HG02973 (cell line): ENCODE data around the gene ZNF541.
"Not testable (repeated sequence)": the region's sequence is repeated elsewhere in the genome, so short reads cannot be mapped to it uniquely, and the experiment has no call there.

Experiments
- ATAC-seq: cut with Tn5 transposase; IDR thresholded peaks from one replicate; pipeline ENCODE4 v1.9.1; 2021; ENCODE audit warnings: moderate library complexity; ENCODE audit not compliant: unreplicated experiment

ZNF541 gene

GRCh38 chr19:47601180-47601904 lies 28.4 kb upstream of the ZNF541 start:
- ATAC-seq, result no peak

- peak; percentile 89 for ATAC-seq
Measured at GRCh38 chr19:47600246-47601179, 27.6 kb upstream of the ZNF541 start.

DNA sequence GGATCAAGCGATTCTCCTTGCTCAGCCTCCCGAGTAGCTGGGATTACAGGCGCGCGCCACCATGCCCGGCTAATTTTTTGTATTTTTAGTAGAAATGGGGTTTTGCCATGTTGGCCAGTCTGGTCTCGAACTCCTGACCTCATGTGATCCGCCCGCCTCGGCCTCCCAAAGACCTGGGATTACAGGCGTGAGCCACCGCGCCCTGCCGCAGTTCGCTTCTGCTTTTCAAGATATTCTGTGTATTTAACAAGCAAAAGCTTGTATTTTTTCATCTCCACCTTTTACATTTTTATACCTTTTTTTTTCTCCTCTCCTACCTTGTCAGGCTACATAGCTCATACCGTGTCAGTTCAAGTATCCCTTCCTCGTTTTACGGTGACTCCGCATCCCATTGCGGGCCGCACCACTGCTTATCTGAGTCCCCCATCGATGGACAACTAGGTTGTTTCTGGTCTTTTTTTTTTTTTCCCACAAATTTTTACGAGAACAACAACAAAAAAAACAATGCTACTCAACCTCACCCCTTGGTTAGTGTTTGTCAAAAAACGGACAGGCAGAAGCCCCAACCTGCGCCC lies 26.8 kb upstream of the ZNF541 start:
- ATAC-seq, result not testable (repeated sequence)

DNA sequence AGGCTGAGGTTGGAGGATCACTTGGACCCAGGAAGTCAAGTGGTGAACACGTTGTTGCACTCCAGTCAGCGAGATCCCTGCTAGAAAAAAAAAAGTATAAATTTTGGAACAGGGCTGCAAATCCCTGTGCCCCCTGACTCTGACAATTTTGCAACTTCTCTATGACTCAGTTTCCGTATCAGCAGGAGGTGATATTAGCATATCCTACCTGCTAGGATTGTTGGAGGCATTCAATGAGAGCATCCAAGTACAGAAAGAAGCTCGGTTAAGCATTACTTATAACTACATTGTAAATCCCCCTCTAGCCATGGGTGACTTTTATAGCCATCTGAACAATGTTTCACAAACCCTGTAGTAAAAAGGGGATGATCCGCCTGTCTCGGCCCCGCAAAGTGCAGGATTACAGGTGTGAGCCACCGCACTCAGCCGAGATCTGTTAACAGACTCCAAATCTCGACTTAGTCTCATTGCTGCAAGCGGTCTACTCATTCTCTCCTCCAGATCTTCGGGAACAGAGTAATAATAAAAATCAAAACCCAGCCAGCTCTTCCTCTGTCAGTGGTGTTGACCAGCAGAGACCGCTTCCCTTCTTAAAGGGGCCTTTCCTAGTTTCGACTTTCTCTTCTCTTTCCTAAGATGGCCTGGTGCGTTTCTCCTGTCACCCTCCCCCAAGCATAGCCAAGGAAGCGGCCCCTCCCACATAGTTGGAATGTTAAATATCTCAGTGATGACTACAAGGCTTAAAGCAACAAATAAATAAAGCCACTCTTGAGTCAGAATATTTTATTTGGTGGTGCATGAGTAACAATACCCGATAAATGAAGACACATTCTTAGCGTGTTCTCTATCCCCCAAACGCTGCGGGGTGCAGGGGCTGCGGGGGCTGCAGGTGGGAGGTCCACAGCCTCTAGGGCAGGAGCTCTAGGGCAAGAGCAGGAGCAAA lies 25.7 kb upstream of the ZNF541 start:
- ATAC-seq, result no peak

- ATAC-seq, result no peak
Measured at GRCh38 chr19:47595944-47596343, 23.0 kb upstream of the ZNF541 start.

GRCh38 chr19:47593860-47594259 lies 20.9 kb upstream of the ZNF541 start:
- ATAC-seq, result no peak

DNA sequence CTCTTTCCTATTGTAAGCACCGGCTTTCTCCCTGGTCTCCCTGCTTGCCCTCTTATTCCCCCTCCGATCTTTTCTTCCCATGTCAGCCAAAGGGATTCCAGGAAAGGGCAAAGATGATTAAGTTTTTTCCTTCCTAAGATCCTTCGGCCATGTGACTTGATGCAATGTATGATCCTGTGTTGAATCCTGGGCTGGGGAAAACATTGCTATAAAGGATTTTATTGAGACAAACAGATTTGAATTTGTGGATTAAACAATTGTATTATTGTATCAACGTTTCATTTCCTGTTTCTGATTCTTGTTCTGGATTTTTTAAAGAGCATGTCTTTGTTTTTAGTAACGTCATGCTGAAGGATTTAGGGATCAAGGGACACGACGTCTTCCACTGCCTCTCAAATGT lies 16.9 kb upstream of the ZNF541 start:
- no peak for ATAC-seq

- no peak for ATAC-seq
Measured at GRCh38 chr19:47587295-47587694, 14.3 kb upstream of the ZNF541 start.

GRCh38 chr19:47583161-47583560 lies 10.2 kb upstream of the ZNF541 start:
- ATAC-seq, result not testable (repeated sequence)

- no peak for ATAC-seq
Measured at GRCh38 chr19:47582320-47582909, 9.5 kb upstream of the ZNF541 start.

GRCh38 chr19:47581605-47582319 lies 8.8 kb upstream of the ZNF541 start:
- ATAC-seq, result no peak

- no peak for ATAC-seq
Measured at GRCh38 chr19:47580397-47580796, 7.4 kb upstream of the ZNF541 start.

DNA sequence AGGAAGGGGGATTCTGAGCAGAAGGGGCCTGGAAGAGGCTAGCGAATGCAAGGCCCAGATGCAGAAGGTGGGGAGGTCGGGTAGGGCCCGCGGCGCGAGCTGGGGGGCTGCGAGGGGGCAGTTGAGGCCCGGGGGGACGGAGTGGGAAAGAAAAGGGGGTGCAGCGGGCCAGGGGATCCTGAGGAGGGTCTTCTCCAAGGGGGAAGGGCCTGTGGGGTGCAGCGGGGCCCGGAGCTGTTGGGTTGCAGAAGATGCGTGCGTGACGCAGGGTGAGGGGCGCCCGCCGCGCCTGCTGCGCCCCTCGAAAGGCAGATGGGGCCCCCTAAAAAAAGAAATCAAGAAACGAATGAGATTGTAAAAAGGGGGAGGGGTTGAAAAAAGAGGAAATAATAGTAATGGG lies 313 bp downstream of the ZNF541 start:
- ATAC-seq, result no peak

GRCh38 chr19:47569331-47569730 lies 3.6 kb downstream of the ZNF541 start:
- no peak for ATAC-seq

DNA sequence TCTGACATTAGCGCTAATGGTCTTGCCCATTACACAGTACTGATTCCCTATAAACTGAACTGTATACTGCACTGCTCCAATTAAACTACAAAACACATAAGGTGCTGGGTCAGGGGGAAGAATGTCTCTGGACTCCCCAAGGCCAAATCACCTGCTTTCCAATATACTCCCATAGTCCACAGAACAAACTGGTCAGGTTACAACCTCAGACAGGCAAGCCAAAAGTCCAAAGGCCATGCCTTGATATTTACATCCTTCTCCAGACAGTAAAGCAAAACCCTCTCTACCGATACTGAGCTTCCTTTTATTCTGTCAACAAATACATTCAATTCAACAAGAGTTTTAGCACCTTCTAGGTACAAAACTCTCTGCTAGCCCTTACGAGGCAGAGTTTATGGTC lies 8.9 kb downstream of the ZNF541 start:
- ATAC-seq, result no peak

- no peak for ATAC-seq
Measured at GRCh38 chr19:47561440-47562057, 11.4 kb downstream of the ZNF541 start.

- ATAC-seq, result no peak
Measured at GRCh38 chr19:47560999-47561398, 11.9 kb downstream of the ZNF541 start.

GRCh38 chr19:47550129-47550528 lies 22.8 kb downstream of the ZNF541 start:
- no peak for ATAC-seq

DNA sequence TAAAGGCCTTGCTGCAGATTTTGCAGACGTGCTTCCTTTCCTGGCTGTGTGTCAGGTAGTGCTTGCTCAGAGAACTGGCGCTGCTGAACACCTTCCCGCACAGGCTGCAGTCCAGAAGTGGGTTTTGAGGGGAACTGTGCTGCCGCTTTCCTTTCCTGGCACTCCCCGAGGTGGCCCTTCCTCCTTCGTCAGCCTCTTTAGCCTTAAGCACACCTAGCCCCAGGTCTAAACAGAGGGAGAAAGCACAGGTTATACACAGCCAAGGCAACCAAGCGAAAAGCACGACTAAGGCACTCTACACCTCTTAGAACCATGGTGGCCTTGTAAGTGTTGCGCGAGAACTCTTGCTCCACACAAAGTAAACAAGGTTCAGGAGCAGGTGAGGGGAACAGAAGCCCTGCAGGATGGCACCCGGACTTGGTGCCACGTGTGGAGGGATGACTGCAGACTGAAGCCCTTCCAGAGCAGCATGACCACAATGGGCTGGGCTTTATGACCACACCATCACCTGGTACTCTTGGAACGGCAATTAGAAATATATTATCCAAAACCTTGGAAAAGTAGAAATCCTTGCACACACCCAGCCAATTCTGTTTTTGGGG lies 23.6 kb downstream of the ZNF541 start:
- no peak for ATAC-seq
